Testis (tissue), 2 donors: ENCODE measurements around the gene FUT4.

Source experiments
- POLR2A ChIP-seq: fragments of 450-650 bp; IDR thresholded peaks from one replicate; pipeline ENCODE4 v1.6.1; 2017; ENCODE audit warnings: antibody characterized with exemption, mild to moderate bottlenecking, moderate library complexity
- TF ChIP-seq, protein P1 (sequence below), 3 experiments: fragments of 450-650 bp in 2 of 3; fragments of 200-600 bp in 1 of 3; sonication (generic) in 1 of 3; IDR thresholded peaks; one replicate each; pipeline ENCODE4 v1.5.1; 2016 to 2019; ENCODE audit warnings: antibody characterized with exemption in 3 of 3, mild to moderate bottlenecking in 2 of 3, moderate library complexity in 1 of 3

- TF ChIP-seq, protein P1, sequence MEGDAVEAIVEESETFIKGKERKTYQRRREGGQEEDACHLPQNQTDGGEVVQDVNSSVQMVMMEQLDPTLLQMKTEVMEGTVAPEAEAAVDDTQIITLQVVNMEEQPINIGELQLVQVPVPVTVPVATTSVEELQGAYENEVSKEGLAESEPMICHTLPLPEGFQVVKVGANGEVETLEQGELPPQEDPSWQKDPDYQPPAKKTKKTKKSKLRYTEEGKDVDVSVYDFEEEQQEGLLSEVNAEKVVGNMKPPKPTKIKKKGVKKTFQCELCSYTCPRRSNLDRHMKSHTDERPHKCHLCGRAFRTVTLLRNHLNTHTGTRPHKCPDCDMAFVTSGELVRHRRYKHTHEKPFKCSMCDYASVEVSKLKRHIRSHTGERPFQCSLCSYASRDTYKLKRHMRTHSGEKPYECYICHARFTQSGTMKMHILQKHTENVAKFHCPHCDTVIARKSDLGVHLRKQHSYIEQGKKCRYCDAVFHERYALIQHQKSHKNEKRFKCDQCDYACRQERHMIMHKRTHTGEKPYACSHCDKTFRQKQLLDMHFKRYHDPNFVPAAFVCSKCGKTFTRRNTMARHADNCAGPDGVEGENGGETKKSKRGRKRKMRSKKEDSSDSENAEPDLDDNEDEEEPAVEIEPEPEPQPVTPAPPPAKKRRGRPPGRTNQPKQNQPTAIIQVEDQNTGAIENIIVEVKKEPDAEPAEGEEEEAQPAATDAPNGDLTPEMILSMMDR (IDR thresholded peaks at IDR 0.05) = no peak
- no peak for TF ChIP-seq POLR2A
These were observed 40.3 kb downstream of the FUT4 start for GRCh38 chr11:94583866-94584500.
